ENCODE data around the gene ETS1.

ETS1 gene

DNA sequence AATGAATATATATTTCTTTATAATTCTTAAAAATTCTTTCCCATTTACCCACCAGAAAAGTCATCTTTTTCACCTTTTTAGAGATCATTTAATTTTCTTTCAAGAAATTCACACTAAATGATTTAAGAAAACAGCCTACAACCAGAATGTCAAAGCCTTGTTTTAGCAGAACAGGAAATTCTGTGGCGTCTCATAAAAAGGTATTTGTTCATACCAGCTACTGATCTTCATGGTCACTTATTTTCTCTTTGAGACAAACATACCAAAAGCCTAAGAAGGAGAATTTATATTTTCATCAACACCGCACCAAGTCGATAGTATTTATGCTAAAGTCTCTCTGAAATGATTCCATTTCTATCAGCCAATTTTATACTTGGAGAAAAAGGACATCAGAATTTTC is 105.3 kb downstream of the ETS1 start:
- no peak for DNase-seq (ENCODE audit: low spot score)

DNA sequence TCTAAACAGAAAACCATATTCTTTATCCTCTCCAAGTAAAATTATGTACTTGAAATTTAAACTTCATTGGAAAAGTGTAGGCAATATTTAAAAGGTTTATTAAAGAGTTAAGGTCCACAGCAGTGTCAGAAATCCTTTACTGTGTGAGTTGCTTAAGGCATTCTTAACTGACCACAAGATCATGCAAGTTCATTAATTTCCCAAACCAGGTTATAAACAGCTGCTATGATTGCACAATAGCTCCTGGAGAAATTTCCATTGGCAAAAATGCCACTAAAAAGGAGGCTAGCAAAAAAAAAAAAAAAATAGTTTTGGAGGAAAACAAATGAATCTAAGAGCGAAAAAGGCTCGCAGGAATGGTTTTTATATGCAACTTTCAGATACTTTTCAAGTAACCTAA is 106.2 kb downstream of the ETS1 start:
- no peak for DNase-seq (ENCODE audit: low spot score)

DNA sequence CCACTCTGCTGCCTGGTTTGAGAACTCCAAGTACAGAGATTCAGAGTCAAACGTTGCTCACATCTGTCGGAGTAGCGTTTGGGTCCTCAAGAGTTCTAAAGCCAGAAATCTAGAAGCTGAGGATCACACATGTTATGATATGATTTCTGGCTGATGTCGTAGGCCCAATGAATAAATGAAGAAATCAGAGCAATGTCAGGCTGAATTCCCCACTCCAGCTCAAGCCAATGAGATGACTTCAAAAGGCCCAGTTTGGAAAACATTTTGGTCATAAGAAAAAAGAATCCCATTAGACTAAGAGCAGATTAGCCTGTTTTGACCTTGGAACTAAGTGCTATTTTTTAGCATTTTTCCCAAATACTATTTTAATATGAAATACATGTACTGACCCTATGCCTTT is 106.7 kb downstream of the ETS1 start:
- no peak for DNase-seq (ENCODE audit: low spot score)

DNA sequence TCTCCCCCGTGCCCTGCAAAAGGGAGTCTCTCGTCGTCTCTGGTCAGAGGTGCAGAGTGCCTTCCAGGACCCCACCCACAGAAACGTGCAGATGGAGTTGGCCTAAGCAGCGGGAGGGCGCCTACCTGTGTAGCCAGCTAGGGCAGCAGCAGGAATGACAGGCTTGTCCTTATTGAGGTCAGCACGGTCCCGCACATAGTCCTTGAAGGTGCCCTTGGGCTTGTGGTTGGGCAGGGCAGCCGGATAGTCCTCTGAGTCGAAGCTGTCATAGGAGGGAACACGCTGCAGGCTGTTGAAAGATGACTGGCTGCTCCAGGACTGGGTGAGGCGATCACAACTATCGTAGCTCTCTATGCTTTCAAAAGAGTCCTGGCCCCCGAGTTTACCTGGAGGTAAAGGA is 107.3 kb downstream of the ETS1 start:
- DNase-seq (ENCODE audit: low spot score) = no peak

DNA sequence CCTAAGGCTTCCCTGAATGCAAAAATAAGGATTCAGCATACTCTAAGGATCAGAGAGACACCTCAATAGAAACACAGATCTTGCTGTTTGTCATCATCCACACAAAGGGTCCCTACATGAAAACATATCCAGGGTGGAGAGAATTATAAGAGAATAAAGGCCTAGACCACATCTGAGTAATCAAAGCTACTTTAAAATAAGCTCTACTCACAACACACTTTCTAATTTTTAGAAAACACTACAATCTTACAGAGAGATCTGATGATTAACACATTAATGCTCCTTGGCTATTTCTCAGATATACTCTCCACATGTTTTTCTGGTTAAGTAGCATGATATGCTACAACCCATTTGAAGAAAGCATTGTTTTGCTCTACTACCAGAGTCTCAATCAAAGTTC is 108.2 kb downstream of the ETS1 start:
- no peak for DNase-seq (ENCODE audit: low spot score)

DNA sequence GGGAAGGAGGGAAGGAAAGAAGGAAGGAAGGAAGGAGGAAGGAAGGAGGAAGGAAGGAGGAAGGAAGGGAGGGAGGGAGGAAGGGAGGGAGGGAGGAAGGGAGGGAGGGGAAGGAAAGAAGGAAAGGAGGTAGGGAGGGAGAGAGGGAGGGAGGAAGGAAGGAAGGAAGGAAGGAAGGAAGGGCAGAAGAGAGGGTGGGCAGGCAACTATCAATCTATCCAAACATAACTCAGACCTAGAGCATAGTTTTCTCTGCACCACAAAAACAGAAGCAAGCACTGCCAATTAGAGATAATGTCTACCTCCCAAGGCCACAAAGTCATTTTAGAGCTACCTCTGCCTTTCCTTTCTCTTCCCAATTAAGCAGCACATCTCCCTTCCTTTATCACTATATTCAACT is 109.1 kb downstream of the ETS1 start:
- DNase-seq (ENCODE audit: low spot score) = no peak

DNA sequence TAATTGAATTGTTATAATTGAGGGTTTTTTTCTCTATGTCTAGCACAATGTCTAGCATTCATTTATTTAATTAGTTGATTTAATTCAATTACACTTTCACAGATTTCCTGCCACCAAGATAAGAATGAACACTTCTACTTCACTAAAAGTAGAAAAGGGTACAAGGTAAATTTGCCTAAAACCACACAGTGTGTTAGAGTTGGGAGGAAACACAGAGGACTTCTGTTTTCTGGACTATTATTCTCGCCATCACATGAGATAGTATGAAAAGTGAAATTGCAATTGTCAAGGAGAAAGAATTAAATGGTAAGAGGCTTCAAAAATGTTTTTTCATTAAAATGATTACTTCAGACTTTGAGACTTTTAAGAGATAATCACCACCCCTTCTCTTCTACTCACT is 109.5 kb downstream of the ETS1 start:
- DNase-seq (ENCODE audit: low spot score) = no peak

DNA sequence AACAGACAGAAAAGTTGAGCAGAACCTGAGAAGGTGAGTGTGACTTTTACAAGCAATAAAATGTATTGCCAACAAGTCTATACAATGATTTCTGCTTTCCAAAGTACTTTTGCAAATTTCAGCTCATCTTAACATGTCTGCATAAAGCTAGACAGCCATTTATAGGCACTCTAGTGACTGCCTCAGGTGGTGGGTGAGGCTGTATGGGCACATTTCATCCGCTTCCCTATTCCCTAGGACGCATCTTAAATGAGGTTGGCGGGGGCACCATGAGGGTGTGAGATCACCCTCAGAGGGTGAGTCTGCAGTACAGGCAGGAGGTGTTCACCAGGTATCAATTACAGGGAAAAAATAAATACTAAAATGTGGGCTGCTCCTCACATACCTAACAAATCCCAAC is 110.1 kb downstream of the ETS1 start:
- DNase-seq (ENCODE audit: low spot score) = no peak

DNA sequence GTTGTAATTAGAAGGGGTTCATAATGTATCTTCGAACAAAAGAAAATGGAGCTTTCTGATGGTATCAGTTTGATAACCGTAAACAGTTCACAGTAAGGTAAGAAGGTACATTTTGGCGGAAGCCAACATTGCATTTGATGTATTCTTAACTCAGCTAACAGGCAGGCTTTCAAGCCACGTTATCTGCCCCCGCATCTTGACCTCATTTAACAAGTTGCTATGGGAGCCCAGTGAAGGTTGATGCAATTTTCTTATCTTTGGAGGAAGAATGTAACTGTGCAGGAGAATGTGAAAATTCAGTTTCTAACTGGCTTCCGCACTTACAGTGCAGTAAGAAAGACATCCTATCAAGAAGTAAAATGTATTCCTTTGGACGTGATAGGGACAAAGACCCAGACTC is 110.6 kb downstream of the ETS1 start:
- no peak for DNase-seq (ENCODE audit: low spot score)

DNA sequence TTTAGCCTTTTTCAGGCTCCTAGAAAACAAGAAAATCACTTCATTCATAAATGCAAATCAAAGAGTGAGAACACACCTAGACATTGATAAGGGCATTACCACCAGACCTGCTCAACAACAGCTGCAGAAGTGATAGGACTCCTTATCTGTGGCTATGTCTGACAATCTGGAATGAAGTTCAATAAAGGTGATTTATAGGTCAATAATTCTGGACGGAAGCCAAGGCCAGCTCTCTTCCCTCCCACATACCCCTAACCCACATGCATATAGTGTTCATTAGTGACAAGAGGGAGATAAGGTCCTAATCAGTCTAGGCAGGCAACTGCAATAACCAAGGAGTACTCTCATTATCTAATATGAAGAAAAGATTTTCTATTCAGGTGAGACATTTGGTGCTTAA is 111.3 kb downstream of the ETS1 start:
- DNase-seq (ENCODE audit: low spot score) = no peak

DNA sequence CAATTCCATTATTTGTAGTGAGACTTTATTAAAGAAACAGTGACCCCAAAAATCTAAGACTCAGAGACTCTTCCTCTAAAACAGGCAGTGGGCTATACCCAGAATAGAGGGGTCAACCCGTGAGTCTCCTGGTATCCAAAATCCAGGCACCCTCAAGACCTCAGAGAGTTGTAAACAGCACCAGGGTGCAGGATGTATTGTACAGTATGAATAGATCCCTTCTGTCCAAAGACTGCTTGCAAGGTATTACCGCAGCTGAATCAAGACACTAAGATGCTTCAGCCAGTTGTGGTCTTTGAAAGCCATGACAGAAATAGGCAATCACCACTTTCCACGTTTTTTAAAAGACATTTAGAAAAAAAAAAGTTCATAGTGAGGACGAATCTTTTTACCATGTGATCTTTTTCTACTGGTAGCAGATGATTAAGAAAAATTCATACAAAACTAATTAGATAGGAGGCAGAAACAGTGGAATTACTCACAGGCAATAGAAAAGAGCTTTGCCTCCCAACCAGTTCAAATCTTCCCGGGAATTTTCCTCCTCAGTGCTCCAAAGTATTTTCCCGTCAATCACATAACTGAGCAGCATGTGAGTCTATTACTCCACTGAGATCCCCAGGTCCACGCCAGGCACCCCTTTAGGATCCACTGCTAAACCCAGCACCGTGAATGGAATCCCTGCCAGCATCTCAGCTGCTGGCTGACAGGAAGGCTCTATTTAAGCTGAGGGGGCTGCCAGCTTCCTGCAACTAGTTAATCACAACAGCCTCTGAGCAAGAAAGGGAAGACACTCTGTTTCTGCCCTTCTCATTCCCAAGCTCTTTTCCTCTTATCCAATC is 113.1 kb downstream of the ETS1 start:
- no peak for DNase-seq (ENCODE audit: low spot score)

DNA sequence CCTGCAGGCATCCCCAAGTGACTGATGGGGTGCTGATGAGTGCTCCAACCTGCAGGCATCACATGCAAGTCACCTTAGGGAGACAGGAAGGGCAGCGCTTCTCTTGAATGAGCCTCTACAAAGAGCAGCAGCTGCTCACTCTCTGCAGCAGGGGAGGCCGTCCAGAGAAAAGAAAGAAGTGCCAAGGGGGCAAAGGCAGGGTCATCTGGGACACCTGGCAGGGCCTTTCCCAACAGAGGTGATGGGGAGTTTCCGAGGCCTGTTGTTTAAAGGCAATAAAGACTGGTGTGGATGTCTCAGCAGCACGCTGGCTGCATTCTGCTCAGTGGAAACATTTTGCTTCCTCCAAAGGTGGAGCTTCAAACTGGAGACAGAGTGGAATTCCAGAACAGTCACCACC is 113.7 kb downstream of the ETS1 start:
- no peak for DNase-seq (ENCODE audit: low spot score)

DNA sequence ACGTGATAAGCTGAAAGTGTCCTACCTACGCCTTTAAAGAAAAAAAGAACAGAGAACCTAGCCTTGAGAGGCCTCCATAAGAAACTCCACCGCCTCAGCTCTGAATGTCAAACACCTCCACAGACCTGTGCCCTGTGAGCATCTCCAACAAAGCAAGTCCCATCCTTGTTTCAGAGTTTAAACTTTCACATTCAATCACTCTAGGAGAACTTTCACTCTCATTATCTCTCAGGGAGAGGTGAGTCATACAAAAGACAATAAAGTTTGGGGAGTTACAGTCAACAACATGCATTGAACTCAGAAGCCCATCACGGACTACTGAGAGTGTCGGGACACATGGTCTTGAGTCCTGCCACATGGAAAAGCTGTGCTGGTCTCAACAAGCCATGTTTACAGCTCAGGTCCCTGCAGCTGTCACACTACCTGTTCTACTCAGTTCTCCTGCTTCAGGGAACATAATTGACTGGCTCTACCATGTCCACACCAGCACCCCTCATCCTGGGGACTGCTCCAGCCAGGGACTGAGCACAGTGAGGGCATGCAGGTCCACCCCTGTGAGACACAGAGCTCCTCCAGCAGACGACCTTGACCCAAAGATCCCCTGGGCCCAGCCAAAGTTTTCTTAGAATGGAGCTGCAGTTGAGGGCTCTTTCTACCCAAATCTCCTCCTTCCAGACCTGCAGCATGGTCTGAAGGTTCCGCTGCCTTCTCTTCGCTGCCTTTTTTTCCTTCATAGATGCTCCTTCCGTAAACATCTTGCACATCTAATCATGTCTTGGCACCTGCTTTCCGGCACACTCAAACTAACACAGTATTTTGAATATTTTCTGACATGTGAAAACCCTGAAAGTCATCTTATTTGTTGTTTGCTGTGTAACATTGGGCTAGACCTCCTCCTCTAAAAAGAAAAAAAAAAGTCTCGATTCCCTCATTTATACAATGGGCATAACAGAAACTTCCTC is 114.9 kb downstream of the ETS1 start:
- no peak for DNase-seq (ENCODE audit: low spot score)

DNA sequence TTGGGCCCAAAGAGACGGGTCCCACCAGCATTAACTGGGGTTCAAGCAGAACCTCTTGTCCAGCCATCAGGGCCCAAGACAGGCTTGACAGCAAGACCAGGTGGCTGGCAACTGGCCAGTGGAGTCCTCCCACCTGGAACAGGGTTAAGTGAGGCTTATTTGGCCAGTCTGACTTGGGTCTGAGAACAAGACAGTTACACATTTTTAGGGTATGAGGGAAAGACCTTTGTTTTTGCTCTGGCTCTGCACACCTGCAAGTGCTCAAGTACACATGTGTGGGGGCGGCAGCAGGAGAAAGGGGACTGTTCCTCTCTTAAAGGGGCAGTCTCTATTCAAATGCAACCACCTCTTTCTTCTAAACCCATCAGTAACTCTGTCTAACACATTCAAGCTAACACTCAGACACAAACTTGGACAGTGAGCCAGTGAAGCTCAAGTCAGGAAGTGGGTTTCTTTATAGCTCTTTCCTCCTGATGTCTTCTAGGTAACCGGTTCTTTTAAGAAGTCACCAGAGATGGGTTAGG is 116.2 kb downstream of the ETS1 start:
- DNase-seq (ENCODE audit: low spot score) = no peak

DNA sequence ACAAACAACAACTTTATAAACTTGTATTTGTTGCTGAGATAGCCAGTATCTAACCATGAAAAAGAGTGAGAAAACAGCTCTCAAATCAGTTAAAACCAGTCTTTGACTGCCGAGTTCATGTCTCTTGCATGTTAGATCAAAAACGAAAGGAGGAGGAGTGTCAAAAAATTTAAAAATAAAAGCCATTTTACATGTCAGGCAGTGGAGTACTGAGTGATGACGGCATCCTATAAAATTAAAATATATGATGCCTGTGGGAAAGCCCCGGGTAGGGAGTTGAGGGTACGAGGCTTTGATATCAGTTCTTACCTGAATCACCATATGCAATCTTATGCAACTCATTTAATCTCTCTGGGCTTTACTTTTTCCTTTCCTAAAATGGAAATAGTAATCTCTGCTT is 117.3 kb downstream of the ETS1 start:
- DNase-seq (ENCODE audit: low spot score) = no peak

DNA sequence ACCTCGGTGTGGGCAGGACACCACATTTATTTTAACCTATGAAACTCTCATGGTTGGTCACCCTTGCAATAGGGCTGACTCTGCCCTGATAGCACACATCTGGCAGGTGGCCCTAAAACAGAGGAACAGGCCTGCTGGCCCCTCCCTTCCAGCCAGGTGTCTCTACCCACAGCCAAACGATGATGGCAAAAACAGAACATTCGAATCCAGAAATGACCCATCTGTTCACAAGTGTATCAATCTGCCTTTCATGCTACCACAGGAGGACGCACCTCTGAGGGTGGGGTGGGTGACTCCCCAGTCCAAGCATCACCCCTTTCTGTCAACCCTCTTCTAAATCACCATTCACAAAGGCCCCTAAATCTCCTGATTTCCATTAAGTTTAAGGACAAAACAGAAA is 118.1 kb downstream of the ETS1 start:
- DNase-seq (ENCODE audit: low spot score) = no peak

DNA sequence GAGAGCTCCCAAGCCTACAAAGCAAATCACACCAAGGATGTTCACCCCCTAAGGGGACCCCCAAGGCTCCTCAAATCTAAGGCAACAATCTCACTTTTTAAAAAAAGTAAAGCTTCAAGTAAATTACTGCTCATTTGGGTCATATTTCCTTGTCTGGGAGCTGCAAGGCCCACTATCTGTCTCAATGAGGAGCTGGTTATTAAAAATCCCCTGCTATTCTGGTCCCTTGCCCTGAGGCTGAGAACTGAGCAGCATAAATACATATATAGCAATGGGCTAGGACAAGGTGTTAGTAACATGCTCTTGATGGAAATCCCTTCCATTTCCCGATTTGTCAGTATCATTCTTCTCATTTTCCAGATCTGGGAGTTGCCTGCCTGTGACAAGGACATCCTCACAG is 119.2 kb downstream of the ETS1 start:
- DNase-seq (ENCODE audit: low spot score) = no peak

DNA sequence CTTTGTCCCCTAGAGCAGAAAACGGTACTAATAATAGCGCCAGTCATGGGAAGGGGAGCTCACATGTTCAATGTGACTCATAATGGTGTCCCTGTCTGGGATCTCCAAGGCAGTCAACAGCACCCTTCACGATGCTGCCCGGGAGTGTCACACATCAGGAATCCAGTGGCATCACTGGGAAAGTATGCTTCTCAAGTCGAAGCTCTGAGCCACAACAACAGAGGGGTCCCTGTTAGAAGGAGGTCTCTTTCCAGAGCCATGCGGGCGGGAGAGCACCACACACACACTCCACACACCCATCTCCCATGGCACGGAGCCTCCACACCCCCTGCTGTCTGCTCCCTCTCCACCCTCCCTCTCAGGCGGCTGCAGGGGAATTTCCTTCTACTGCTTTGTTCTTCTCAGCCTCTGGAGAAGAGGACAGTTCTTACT is 119.7 kb downstream of the ETS1 start:
- no peak for DNase-seq (ENCODE audit: low spot score)

DNA sequence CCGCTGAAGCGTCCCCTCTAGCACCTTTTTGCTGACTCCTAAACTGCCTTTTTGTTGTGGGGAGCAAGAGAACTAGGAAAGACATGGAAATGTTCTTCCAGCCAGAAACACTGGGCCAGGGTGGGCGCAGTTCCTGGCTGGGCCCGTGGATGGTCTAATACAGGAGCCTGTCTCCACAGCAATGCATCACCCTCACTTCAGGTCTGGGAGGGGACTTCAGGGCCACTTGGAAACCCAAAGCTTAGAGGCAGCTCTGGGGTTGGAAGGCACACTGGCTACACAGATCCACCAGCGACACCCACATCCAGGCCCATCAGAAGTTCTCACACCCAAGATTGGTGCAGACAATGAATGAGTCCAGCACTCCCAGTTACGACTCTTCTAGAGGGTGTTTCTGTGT is 120.3 kb downstream of the ETS1 start:
- DNase-seq (ENCODE audit: low spot score) = no peak

DNA sequence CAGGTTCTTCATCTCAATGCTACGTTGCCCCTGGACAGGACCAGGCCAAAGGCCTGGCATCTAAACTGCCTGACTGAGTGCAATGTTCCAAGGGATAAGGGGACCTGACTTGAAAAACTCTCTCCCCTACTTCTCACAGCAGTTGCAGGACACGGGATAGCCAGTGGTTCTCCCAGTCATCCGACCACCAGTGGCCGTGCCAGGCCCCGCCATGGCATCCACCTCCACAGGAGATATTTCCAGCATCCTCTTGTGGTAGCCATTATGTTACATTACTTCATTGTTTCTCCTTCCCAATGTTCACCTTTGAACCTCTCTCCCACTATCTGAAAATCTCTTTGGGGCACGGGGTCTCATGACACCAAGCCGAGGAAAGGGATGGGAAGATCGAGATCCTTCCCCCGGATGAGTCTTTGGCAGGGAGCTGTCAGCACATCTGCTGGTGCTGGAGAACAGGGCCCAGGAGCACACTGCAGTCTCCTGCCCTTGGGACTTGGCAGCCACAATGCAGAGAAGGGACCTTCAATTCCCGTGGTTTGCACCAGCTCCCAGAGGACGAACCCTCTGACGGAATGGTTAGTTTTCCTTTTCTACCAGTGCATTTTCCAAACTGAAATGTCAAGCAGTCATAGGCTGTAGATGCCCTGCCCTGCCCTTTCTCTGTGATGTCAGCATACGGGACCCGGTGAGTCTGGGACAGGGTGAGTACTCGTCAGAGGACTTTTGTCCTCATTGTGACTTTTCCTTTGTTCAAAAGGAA is 121.2 kb downstream of the ETS1 start:
- DNase-seq (ENCODE audit: low spot score) = no peak

DNA sequence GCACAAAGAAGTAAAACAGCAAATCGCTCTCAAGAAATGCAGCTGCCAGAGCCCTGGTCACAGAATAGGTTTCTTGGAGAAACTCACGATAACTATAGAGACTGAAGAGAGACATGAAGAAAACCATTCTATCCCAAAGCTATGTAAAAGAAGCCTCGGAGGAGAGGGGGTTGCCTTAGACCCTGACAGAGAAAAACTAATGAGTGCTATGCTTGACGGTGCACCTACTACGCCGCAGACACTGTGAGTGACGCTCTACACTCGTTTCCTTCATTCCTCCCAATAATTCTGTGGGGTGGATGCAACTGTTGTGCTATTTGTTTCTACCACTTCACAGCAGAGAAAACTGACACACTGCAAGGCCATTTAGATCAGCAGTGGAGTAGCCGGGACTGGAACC is 121.8 kb downstream of the ETS1 start:
- DNase-seq (ENCODE audit: low spot score) = no peak

DNA sequence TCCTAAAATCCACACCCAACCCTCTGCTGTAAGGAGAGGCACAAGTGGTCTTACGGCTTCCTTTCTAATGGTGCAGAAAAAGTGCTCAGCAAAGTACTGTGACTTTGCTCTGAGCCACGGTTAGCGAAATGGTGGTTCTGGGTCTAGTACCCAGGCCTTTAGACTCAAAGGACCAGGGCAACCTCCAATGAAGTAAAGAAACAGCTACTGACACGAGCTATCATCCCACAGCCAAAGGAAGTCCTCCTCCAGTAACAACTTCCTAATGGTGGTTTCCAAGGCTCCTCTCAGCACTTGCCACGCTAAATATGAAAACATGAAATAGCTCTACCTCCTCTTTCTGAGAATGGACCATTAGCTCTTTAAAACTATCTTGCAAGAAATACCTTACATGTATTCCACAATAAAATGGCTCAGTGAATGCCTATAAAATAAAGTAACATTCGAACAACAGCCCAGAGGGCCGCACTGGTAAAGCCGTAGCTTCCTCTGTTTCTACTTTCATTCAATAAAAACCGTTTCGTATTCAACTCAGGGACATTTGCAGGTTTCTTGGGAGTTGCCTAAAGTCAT is 122.4 kb downstream of the ETS1 start:
- no peak for DNase-seq (ENCODE audit: low spot score)
